Psoas muscle (tissue), 8 donors: ENCODE data around the gene ABHD16B. TPM values are rescaled to one million over a fixed set of nuclear protein-coding genes. Genes with fewer than 3 reads are reported as not detected.

ENCODE experiments used
- ATAC-seq, 4 donors: fragments of 200-7000 bp; cut with Tn5 transposase; one replicate each; pipeline ENCODE4 v1.9.1; 2020; ENCODE audit warnings: moderate library complexity in 3 of 4, mild to moderate bottlenecking in 2 of 4
- DNase-seq, 2 donors: peaks; one replicate each; pipeline ENCODE4 v3.0.0-alpha.2; 2020
- H3K27ac ChIP-seq: fragments of 200-600 bp; one replicate; pipeline ENCODE4 v1.8.0; 2022
- H3K27me3 ChIP-seq, 3 donors: fragments of 200-600 bp in 1 of 3; one replicate each; pipeline versions ENCODE4 v1.6.1 to v1.8.0; 2013 to 2022; ENCODE audit warnings: low read length in 2 of 3, mild to moderate bottlenecking in 2 of 3, moderate library complexity in 1 of 3; ENCODE audit not compliant: insufficient read depth in 3 of 3
- H3K36me3 ChIP-seq, 2 donors: fragments of 200-600 bp in 1 of 2; one replicate each; pipeline versions ENCODE4 v1.6.1 to v1.8.0; 2013 to 2022; ENCODE audit warnings: low read depth in 1 of 2, mild to moderate bottlenecking in 1 of 2, moderate library complexity in 1 of 2; ENCODE audit not compliant: insufficient read depth in 1 of 2
- H3K4me1 ChIP-seq: fragments of 200-600 bp; one replicate; pipeline ENCODE4 v1.8.0; 2022
- H3K4me3 ChIP-seq: fragments of 200-600 bp; one replicate; pipeline ENCODE4 v1.8.0; 2022; ENCODE audit warnings: mild to moderate bottlenecking
- H3K9me3 ChIP-seq: fragments of 200-600 bp; one replicate; pipeline ENCODE4 v1.8.0; 2022
- WGBS, 3 donors: extraction: QIAGEN DNeasy Blood & Tissue Kit; methylation state at CpG; one replicate each; pipeline versions ENCODE4 v1.1.6 to v1.1.7; 2013; 5-methylcytosine and 5-hydroxymethylcytosine counted together
- intact Hi-C, 2 donors: fragments of 100-400 bp; cut with DNase I; formaldehyde crosslinking; loops; one replicate each; pipeline versions ENCODE4 v1.11.0 to v1.14.2; 2022
- polyA plus RNA-seq, 3 donors: library from polyadenylated mRNA; stranded (reverse); fragments of 200-250 nt; gene quantifications; one replicate each; pipeline ENCODE4 v1.2.3, GENCODE V29; 2013
- total RNA-seq, 4 donors: library from RNA; stranded (reverse); fragmentation: NEBNext Ultra II Directional in 2 of 4; extraction: Animal tissue kit (Norgen Biotek cat#: 25700) in 2 of 4; gene quantifications; one replicate each; pipeline versions ENCODE4 v1.2.1 to v1.2.4, GENCODE V29; 2021 to 2023
- TF ChIP-seq, protein P1 (sequence below): fragments of 200-600 bp; IDR thresholded peaks from one replicate; pipeline ENCODE4 v1.8.0; 2022; ENCODE audit warnings: antibody characterized with exemption
- donor health status: healthy with polysubstance abuse.
- donor health status: DM: no; HTN: no; CAD: no; lungs with moderate emphysema.
- donor health status: Bipolar disorder and iron deficiency.
- donor health status: healthy.
- donor health status: DM: yes; HTN: yes; CAD: no.
- donor health status: DM: no; HTN: no; CAD: no.
- donor health status: DM: no; HTN: no; CAD: no.
- donor health status: DM: yes; HTN: yes; CAD: no.

Gene ABHD16B
- total and polyA plus RNA-seq, 7 donors, result 0.04 to 3.2 (median 0.34) TPM; not detected in 4

DNA sequence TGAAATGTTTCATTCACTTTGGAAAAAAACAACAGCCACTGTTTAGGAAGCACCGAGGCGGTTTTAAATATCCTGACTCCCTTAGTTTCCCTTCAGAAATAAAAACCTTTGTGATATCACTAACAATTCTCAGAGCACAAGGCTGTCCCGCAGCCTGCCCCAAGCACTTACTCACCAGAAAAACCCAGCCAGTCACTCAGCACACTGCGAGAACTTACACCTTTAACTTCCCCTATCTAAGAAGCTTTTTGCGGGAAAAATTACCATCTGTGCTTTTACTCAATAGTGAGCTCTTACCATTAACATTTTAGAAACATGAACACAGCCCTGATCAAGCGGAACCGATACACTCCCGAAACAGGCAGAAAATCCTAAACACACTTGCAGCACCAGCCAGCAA is 39.5 kb upstream of the ABHD16B start:
- TF ChIP-seq, protein P1, sequence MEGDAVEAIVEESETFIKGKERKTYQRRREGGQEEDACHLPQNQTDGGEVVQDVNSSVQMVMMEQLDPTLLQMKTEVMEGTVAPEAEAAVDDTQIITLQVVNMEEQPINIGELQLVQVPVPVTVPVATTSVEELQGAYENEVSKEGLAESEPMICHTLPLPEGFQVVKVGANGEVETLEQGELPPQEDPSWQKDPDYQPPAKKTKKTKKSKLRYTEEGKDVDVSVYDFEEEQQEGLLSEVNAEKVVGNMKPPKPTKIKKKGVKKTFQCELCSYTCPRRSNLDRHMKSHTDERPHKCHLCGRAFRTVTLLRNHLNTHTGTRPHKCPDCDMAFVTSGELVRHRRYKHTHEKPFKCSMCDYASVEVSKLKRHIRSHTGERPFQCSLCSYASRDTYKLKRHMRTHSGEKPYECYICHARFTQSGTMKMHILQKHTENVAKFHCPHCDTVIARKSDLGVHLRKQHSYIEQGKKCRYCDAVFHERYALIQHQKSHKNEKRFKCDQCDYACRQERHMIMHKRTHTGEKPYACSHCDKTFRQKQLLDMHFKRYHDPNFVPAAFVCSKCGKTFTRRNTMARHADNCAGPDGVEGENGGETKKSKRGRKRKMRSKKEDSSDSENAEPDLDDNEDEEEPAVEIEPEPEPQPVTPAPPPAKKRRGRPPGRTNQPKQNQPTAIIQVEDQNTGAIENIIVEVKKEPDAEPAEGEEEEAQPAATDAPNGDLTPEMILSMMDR, result no peak
- Histone ChIP-seq H3K4me3 (no peak overlapping the region), H3K27me3 (no peaks in the 10 kb centered on the region), H3K4me1 (no peaks in the 10 kb centered on the region), H3K27ac (no peak overlapping the region), H3K9me3 (no peaks in the 10 kb centered on the region), H3K36me3 (no peaks in the 10 kb centered on the region)
- ATAC-seq (no peak), DNase-seq (no peak)
- intact Hi-C loops, result no loop called here
- 81 to 82% (median 82%) methylated on average over 8 of the region's 8 CpGs for WGBS, 3 donors

DNA sequence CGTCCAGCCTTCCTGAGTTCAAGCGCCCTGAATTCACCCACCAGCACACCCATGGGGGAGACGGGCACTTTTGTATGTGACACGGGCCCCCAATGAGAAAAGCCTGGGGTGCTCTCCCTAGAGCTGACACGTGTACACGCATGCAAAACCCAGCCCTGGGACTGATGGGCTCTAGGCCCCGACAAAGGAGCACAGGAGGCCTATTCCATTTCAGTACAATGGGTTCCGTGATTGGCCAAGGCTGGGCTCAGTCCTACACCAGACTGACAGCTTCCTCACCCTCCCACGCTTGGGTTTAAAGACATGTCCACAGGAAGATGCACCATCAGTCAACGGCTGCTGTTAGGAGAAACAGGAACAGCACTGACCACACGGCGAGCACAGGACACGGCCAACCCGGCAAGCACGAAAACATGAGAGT is 39.0 kb upstream of the ABHD16B start:
- Histone ChIP-seq H3K27ac (no peak overlapping the region), H3K4me3 (no peak overlapping the region), H3K4me1 (no peaks in the 10 kb centered on the region), H3K27me3 (no peaks in the 10 kb centered on the region), H3K36me3 (no peaks in the 10 kb centered on the region), H3K9me3 (no peaks in the 10 kb centered on the region)
- intact Hi-C loops, result no loop called here
- no peak for DNase-seq
- no peak for ATAC-seq
- TF ChIP-seq, protein P1, result no peak
- WGBS, 3 donors, result 63 to 72% (median 72%) methylated on average over 15 of the region's 15 CpGs

DNA sequence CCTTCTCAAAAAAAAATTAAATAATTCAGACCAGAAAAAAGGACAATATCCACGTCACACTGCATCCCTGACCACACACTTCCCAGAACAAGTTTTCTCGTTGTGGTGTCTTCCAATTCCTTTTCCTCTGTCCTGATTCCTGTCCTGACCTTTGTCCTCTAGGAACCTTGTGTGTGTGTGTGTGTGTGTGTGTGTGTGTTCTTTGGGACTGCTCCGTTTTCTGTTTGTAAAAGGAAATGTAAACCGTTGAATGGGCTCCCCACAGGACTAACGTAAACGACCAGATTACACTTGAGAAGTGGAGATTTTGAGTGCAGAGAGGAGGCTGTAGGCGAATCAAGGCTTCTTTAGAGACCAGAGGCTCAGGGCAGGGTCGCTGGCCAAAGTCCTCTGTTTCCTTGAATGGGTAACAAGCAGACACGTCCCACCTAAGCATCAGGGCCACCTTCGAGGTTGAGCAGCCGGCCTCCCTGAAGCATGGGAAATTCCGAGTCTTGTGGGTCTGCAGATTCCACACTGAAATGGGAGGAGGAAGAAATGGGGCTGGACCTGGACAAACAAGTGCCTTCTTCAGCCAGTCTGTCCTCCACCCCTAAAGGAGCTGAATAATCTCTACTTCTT is 37.5 kb upstream of the ABHD16B start:
- H3K4me3 ChIP-seq, result no peak overlapping the region
- no peak overlapping the region for H3K27ac ChIP-seq
- TF ChIP-seq, protein P1, result no peak
- WGBS, 3 donors, result 59 to 68% (median 63%) methylated on average over 12 of the region's 12 CpGs
- no peaks in the 10 kb centered on the region for H3K9me3 ChIP-seq
- H3K27me3 ChIP-seq, result peaks cover 0 to 2% (median 0%) of the 10 kb centered on the region in 3 donors
- ATAC-seq, result no peak
- intact Hi-C loops, result no loop called here
- no peaks in the 10 kb centered on the region for H3K36me3 ChIP-seq
- H3K4me1 ChIP-seq, result no peaks in the 10 kb centered on the region
- no peak for DNase-seq

DNA sequence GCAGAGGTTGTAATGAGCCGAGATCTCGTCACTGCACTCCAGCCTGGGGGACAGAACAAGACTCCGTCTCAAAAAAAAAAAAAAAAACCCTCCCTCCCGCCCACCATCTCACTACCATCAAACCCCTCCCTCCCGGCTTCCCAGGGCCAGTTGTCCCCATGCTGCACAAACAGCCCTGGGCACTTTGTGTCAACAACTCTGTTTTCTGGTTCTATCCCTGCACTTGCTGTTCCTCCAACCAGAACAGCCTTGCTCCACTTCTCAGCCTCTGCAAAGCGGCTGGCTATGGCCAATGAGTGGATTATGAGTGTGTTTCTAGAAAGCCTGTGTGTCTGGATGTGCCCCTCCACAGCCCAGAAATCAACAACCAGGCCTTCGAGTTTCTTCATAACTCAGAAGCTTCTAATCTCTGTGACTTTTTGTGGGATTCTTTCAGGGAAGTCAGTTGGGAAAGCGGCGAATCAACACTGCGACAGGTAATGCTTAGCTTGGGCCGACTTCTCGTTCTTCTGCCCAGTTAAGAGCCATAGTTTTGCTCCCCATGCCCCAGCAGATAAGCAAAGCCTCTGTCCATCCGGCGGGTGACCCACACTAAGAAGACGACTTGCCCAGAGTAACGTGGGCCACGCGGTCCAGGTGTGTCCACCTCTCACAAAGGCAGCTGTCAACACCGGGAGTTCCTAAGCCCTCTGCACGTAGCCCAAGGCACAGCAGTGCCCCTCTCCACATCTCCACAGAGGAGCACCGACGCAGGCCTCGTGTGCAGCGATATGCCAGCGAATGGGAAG is 35.8 kb upstream of the ABHD16B start:
- Histone ChIP-seq H3K9me3 (no peaks in the 10 kb centered on the region), H3K36me3 (no peaks in the 10 kb centered on the region), H3K4me1 (peaks cover 11% of the 10 kb centered on the region), H3K4me3 (no peak overlapping the region), H3K27me3 (peaks cover 0 to 7% (median 0%) of the 10 kb centered on the region in 3 donors), H3K27ac (no peak overlapping the region)
- intact Hi-C loops, result no loop called here
- 83 to 91% (median 89%) methylated on average over 25 of the region's 25 CpGs for WGBS, 3 donors
- ATAC-seq (no peak), DNase-seq (no peak)
- TF ChIP-seq, protein P1, result no peak
